Neuron (in vitro differentiated cells): Measurements from ENCODE around the gene TWSG1.

Source experiments
- H2AFZ ChIP-seq: one replicate; pipeline ENCODE4 v1.6.1; 2013; ENCODE audit warnings: low read depth, mild to moderate bottlenecking, inconsistent platforms, low read length, moderate library complexity
- H3K27me3 ChIP-seq: one replicate; pipeline ENCODE4 v1.6.1; 2013; ENCODE audit warnings: low read length; ENCODE audit not compliant: insufficient read depth
- H3K36me3 ChIP-seq: one replicate; pipeline ENCODE4 v1.6.1; 2013; ENCODE audit warnings: low read length; ENCODE audit not compliant: insufficient read depth
- H3K4me1 ChIP-seq: one replicate; pipeline ENCODE4 v1.6.1; 2013; ENCODE audit warnings: low read length; ENCODE audit not compliant: insufficient read depth
- H3K4me3 ChIP-seq: 2 replicates; pipeline ENCODE4 v1.5.1; 2013; ENCODE audit warnings: mild to moderate bottlenecking, low read length, moderate library complexity
- H3K9me3 ChIP-seq: one replicate; pipeline ENCODE4 v1.6.1; 2013; ENCODE audit warnings: low read length

Gene TWSG1

DNA sequence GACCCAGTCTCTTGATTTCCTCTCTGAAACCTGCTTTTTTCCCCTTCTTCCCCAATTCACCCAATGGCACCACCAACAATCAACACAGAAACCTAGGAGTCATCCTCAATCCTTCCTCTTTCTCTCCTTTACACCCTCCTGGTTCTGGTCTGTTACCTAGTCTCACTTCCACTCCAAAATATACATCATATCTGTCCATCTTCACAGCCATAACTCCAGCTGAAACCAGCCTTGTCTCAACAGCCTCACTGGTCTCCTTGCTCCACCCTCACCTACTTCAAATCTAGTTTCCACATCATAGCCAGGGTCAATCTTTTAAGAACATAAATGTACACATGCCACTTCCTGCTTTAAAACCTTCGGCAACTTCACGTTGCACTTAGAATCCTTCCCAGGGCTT, 11.8 kb upstream of the TWSG1 start:
- Histone ChIP-seq H3K4me3 (no peak overlapping the region), H2AFZ (no peak overlapping the region), H3K27me3 (no peaks in the 10 kb centered on the region), H3K36me3 (no peaks in the 10 kb centered on the region), H3K9me3 (no peaks in the 10 kb centered on the region), H3K4me1 (no peaks in the 10 kb centered on the region)

DNA sequence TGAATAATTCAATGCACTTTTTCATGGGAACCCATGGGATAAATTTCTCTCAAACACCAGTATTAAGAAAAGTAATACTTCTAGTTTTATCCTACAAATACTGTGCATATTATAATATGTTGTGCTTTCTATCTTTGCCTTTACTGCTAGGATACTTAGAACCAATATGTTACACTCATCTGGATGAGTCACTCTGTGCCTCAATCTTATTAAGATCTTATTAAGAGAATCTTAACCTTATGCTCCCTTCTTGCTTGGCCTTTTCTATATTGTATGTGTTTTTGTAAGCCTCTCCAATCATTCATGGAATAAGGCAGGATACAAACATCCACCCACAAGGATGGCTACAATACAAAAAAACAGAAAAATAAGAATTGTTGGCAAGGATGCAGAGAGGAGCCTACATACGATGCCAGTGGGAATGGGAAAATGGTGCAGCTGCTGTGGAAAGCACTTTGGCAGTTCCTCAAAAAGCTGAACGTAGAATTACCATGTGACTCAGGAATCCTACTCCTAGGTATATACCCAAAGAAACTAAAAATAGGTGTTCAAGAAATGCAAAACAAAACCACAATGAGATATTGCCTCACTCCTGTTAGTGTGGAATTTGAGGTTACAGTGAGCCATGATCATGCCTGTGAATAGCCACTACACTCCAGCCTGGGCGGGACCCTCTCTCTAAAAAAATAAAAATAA, 10.7 kb upstream of the TWSG1 start:
- Histone ChIP-seq H3K4me3 (no peak overlapping the region), H3K27me3 (no peaks in the 10 kb centered on the region), H3K4me1 (no peaks in the 10 kb centered on the region), H2AFZ (no peak overlapping the region), H3K9me3 (no peaks in the 10 kb centered on the region), H3K36me3 (no peaks in the 10 kb centered on the region)

DNA sequence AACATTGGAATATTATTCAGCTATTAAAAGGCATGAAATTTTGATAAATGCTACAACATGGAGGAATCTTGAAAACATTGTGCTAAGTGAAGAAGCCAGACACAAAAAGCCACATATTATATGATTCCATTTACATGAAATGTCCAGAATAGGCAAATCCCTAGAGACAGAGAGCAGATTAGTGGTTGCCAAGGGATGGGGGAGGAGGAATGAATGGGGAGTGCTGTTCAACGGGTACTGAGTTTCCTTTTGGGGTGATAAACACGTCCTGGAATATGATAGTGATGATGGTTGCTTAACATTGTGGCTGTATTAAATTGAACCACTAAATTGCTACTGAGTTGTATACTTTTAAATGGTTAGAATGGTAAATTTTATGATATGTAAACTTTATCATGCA, 8.9 kb upstream of the TWSG1 start:
- no peak overlapping the region for H2AFZ ChIP-seq
- no peaks in the 10 kb centered on the region for H3K36me3 ChIP-seq
- no peak overlapping the region for H3K4me3 ChIP-seq
- H3K4me1 ChIP-seq: peaks cover 2% of the 10 kb centered on the region
- H3K9me3 ChIP-seq: no peaks in the 10 kb centered on the region
- H3K27me3 ChIP-seq: no peaks in the 10 kb centered on the region

DNA sequence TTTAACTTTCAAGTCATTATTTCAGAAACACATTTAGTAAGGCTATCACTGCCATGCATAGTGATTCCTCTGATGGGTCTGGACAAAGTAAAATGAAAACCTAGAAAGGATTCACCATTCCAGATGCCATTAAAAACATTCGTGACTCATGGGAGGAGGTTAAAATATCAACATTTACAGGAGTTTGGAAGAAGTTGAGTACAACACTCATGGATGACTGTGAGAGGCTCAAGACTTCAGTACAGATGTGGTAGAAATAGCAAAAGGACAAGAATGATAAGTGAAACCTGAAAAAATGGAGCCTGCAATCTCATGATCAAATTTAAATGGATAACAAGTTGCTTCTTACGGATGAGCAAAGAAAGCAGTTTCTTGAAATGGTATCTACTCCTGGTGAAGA, 5.8 kb upstream of the TWSG1 start:
- no peaks in the 10 kb centered on the region for H3K9me3 ChIP-seq
- no peak overlapping the region for H3K4me3 ChIP-seq
- no peaks in the 10 kb centered on the region for H3K27me3 ChIP-seq
- no peak overlapping the region for H2AFZ ChIP-seq
- H3K36me3 ChIP-seq: no peaks in the 10 kb centered on the region
- peaks cover 2% of the 10 kb centered on the region for H3K4me1 ChIP-seq

DNA sequence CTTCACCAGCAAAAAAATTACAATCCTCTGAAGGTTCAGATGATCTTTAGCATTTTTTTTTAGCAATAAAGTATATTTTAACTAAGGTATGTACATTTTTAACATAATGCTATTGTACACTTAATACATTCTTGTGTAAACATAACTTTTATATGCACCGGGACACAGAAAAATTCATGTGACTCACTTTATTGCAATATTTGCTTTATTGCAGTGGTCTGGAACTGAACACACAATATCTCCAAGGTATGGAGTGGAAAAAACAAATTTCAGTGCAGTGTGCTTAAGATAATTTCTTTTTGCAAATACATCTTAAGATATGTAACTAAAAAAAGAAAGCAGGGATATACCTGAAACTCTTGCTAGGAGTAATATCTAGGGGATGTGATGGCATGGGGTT, 5.1 kb upstream of the TWSG1 start:
- Histone ChIP-seq H3K4me1 (peaks cover 2% of the 10 kb centered on the region), H3K9me3 (no peaks in the 10 kb centered on the region), H3K27me3 (no peaks in the 10 kb centered on the region), H3K36me3 (no peaks in the 10 kb centered on the region), H2AFZ (no peak overlapping the region), H3K4me3 (no peak overlapping the region)

DNA sequence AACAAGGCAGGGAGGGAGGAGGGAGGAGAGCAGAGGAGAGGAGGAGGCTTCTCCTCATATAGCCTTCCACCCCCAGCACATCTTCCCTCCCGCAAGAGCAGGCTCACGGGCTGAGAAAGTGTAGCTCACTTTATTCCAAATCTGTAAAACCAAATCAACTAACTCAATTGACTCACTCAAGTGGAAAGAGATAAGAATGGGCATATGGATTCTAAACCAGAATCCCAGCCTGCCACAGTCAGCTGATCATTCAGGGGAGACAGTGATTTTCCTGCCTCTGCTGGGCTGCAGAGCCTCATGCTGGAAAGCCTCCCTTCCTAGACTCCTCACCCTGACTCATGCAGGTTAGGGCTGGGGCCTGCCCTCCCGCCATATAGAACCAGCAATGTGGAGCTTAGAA, 4.2 kb upstream of the TWSG1 start:
- Histone ChIP-seq H3K9me3 (no peaks in the 10 kb centered on the region), H3K36me3 (no peaks in the 10 kb centered on the region), H3K4me3 (no peak overlapping the region), H3K4me1 (peaks cover 5% of the 10 kb centered on the region), H2AFZ (no peak overlapping the region), H3K27me3 (no peaks in the 10 kb centered on the region)

DNA sequence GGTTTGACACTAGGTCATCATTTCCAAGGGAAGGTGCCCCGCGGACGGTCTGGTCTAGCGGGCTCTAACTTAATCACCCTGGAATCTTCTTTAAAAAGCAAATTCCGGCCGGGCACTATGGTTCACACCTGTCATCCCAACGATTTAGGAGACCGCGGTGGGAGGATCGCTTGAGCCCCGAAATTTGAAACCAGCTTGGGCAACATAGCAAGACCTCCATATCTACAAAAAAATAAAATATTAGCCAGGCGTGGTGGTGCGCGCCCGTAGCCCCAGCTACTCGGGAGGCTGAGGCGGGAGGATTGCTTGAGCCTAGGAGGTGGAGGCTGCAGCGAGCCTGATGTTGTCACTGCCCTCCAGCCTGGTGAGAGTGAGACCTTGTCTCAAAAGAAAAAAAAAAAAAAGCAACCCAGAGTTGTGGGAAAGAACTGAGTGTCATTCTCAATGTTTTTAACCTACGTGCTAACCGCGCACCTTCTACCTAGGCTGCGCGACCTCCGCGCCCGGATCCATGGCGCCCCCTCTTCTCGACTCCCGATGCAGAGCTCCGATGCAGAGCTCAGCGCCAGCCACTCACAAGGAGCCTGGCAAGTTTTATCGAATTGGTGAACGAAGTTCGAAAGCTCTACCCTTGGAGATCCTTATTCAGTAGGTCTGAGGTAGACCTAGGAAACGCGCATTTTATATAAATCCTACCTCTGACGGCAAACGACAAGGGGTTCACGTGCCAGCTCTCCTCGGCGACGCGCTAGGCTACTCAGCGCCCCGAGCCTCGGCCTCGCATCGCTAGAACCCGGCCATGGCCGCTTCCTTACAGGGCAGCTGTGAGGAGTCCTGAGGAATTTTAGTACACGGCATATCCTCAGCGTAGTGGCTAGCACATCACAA, 888 bp upstream of the TWSG1 start:
- Histone ChIP-seq H3K9me3 (no peaks in the 10 kb centered on the region), H3K4me3 (peak overlapping the region; percentile 82), H3K27me3 (no peaks in the 10 kb centered on the region)

DNA sequence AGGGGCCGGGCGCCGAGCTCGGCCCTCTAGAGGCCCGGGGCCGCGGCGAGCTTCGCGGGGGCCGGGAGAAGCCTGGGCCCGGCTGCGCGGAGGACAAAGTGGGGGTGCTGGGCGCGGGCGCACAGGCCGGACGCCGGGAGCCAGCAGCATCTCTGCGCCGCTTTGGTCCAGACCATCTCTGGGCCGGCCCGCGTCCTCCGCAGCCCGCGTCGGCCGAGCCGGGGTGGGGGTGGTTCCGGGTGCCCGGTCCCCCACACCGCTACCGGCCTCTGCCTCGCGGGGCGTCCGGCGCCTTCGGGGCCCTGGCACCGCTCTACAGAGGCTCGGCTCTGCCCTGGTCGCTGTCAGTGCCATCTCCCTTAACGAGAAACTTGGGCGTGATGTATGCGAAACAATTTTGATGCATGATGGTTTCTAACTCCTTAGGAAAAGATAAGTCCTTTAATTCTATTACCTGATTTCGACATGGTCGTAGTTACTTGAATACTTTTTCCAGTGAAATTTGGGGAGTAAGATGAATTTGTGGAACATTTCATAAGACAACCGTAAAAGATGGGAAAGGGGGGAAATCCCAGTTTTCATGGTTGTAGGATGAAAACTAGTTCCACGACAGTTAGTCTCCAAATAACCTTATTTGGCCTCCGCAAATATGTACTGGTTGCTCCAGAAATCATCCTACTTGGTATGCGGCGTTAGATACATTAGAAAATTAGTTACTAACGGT, 562 bp downstream of the TWSG1 start:
- H3K36me3 ChIP-seq: peaks cover 26% of the 10 kb centered on the region
- H3K4me3 ChIP-seq: peak overlapping the region; percentile 98
- H3K9me3 ChIP-seq: no peaks in the 10 kb centered on the region
- H3K4me1 ChIP-seq: peaks cover 11% of the 10 kb centered on the region
- H3K27me3 ChIP-seq: no peaks in the 10 kb centered on the region
- peak overlapping the region; percentile 74 for H2AFZ ChIP-seq

More for the DNA sequence above, 888 bp upstream of the TWSG1 start:
- Histone ChIP-seq H3K4me1 (peaks cover 11% of the 10 kb centered on the region), H3K36me3 (peaks cover 16% of the 10 kb centered on the region), H2AFZ (peak overlapping the region; percentile 75)

DNA sequence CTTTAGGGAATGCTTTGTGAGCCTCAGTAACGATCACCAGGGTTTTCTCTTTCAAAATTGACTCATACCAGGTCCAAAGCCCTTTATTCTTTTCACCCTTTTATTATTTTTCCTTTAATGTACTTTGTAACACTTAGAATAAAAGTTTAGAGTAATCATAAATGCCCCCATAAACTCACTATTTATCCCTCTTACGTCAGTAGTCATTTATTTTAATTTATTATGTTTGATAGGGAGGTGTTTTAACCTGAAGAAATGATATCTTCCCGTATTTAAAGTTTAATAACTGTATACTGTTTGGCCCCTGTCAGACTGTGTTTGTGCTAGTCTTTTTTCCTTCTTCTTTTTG, 1.1 kb downstream of the TWSG1 start:
- peaks cover 31% of the 10 kb centered on the region for H3K36me3 ChIP-seq
- no peaks in the 10 kb centered on the region for H3K9me3 ChIP-seq
- peaks cover 9% of the 10 kb centered on the region for H3K4me1 ChIP-seq

DNA sequence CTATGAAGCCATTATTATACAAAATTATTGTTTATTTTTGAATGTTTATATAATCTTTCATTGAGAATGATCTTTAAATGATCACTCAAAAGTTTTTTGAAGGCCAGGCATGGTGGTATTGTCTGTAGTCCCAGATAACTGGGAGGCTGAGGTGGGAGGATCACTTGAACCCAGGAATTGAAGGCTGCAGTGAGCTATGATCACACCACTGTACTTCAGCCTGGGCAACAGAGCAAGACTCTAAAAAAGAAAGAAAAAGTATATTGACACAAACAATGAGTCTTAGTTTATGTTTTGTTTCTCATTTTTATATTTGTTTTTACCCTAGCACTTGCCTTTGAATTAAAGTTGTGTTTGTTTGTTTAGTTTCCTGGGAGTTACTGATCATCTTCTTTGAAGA, 2.3 kb downstream of the TWSG1 start:
- H3K4me1 ChIP-seq: peaks cover 9% of the 10 kb centered on the region
- H3K4me3 ChIP-seq: no peak overlapping the region
- H3K36me3 ChIP-seq: peaks cover 38% of the 10 kb centered on the region
- no peaks in the 10 kb centered on the region for H3K27me3 ChIP-seq
- H3K9me3 ChIP-seq: no peaks in the 10 kb centered on the region
- H2AFZ ChIP-seq: no peak overlapping the region

More for the DNA sequence above, 1.1 kb downstream of the TWSG1 start:
- Histone ChIP-seq H3K27me3 (no peaks in the 10 kb centered on the region), H2AFZ (no peak overlapping the region), H3K4me3 (peak overlapping the region; percentile 98)

DNA sequence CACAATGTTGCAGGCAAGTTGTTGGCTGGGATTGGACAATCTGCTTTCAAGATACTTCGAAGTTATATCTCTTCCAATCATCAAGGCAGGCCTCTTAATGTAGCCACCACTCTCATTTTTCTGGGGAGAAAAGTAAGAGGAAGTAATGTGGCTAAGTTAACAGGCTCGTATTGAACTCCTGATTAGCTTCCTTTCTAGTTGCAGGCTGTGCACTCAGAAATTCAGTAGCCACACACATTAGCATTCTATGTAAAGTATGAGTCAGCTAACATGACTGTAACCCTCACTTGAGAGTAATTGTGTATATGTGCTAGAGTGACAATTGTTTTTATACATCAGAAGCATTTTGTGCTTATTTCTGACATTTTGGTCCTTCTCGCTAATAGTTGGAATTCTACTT, 3.3 kb downstream of the TWSG1 start:
- Histone ChIP-seq H3K36me3 (peaks cover 48% of the 10 kb centered on the region), H3K9me3 (no peaks in the 10 kb centered on the region), H2AFZ (no peak overlapping the region), H3K4me1 (peaks cover 9% of the 10 kb centered on the region), H3K27me3 (no peaks in the 10 kb centered on the region), H3K4me3 (no peak overlapping the region)

DNA sequence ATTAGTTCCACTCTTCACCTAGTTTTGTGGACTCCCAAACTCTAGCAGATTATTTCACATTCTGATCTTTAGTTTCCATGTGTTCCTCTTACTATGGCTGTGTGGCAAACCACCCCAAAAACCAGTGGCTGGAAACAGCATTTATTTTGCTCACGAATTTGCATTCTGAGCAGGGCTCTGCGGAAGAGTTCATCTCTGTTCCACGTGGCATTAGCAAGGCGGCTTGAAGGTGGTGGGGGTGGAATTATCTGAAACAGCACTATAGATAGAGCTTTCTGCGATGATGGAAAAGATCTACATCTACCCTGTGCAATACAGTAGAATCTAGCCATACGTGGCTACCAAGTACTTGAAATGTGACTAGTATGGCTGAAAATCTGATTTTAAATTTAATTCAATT, 5.9 kb downstream of the TWSG1 start:
- H3K4me3 ChIP-seq: no peak overlapping the region
- no peak overlapping the region for H2AFZ ChIP-seq
- H3K27me3 ChIP-seq: no peaks in the 10 kb centered on the region
- H3K4me1 ChIP-seq: peaks cover 5% of the 10 kb centered on the region
- peaks cover 10% of the 10 kb centered on the region for H3K9me3 ChIP-seq
- peaks cover 66% of the 10 kb centered on the region for H3K36me3 ChIP-seq

DNA sequence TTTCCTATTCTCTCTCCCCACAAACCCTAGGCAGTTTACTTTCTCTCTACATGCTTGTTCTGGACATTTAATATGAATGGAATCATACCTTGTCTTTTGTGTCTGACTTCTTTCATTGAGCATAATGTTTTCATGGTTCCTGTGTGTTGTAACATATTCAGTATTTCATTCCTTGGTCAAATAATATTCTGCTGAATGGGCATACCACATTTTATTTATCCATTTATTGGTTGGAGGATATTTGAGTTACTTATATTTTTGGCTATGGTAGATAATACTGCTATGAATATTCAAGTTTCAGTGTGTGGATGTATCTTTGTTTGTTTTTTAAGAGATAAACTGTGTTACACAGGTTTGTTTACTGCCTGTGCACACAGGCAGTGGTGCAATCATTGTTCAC, 9.0 kb downstream of the TWSG1 start:
- H3K4me3 ChIP-seq: no peak overlapping the region
- peaks cover 10% of the 10 kb centered on the region for H3K9me3 ChIP-seq
- H3K4me1 ChIP-seq: peaks cover 7% of the 10 kb centered on the region
- no peak overlapping the region for H2AFZ ChIP-seq
- no peaks in the 10 kb centered on the region for H3K27me3 ChIP-seq
- peaks cover 59% of the 10 kb centered on the region for H3K36me3 ChIP-seq
